HCT116 (cell line): ENCODE data around the gene ITPRIPL1. TPM values are rescaled to one million over a fixed set of nuclear protein-coding genes. Genes with fewer than 3 reads are reported as not detected.

Source experiments
- ATAC-seq: fragments of 200-7000 bp; cut with Tn5 transposase; 2 replicates; pipeline ENCODE4 v1.9.1; 2020; ENCODE audit warnings: mild to moderate bottlenecking, moderate library complexity
- BruUV-seq: library from RNA; stranded (reverse); fragments of 400-500 nt; replicated peaks from 2 replicates; lab custom pipeline; 2021; lab: Mats Ljungman, UMichigan
- CTCF ChIA-PET: fragments of 300-600 bp; sonication (Branson Sonifier 250); formaldehyde crosslinking; loops from one replicate; lab custom pipeline; 2021; ENCODE audit warnings: antibody characterized with exemption; lab: Charles Lee
- POLR2A ChIA-PET: fragments of 300-600, 350-600 bp; sonication (Branson Sonifier 250); formaldehyde crosslinking; loops from one replicate; lab custom pipeline; 2021; ENCODE audit warnings: antibody characterized with exemption; lab: Charles Lee
- RAD21 ChIA-PET, 2 experiments: fragments of 300-600 bp; sonication (Branson Sonifier 250); formaldehyde crosslinking; loops; one replicate each; lab custom pipeline; 2023; ENCODE audit warnings: low total read pairs in 2 of 2; ENCODE audit not compliant: uncharacterized antibody in 2 of 2, unreplicated experiment in 2 of 2, low non-redundant PET in 1 of 2; lab: Charles Lee
- DNase-seq: peaks from one replicate; pipeline ENCODE4 v3.0.0-alpha.2; 2010; ENCODE audit warnings: low read depth, low spot score
- H2AFZ ChIP-seq: fragments of 200-600 bp; shearing (Covaris generic), sonication (generic); 2 replicates; pipeline ENCODE4 v1.6.1; 2017; ENCODE audit warnings: low read depth, mixed run types, mixed read lengths, antibody characterized with exemption, low read length; ENCODE audit not compliant: poor library complexity, severe bottlenecking
- H3K27ac ChIP-seq: 2 replicates; pipeline ENCODE4 v1.5.1; 2012; ENCODE audit warnings: low read depth, low read length
- H3K27me3 ChIP-seq: fragments of 200-600 bp; sonication (generic); 2 replicates; pipeline ENCODE4 v1.6.1; 2016; ENCODE audit warnings: mixed run types, low read length, mixed read lengths; ENCODE audit not compliant: insufficient read depth
- H3K36me3 ChIP-seq, 2 experiments: fragments of 200-500 bp in 1 of 2; fragments of 200-600 bp in 1 of 2; sonication (Bioruptor generic) in 1 of 2; sonication (generic) in 1 of 2; 2 replicates each; pipeline versions ENCODE4 v1.5.1 to v1.6.1; 2014 to 2016; ENCODE audit warnings: low read length in 2 of 2, inconsistent platforms in 1 of 2, mixed read lengths in 1 of 2, mixed run types in 1 of 2; ENCODE audit not compliant: insufficient read depth in 2 of 2, control insufficient read depth in 1 of 2
- H3K4me1 ChIP-seq, 2 experiments: fragments of 200-600 bp in 1 of 2; sonication (generic) in 1 of 2; 2 replicates each; pipeline versions ENCODE4 v1.5.1 to v1.6.1; 2012 to 2017; ENCODE audit warnings: low read length in 2 of 2, inconsistent platforms in 1 of 2, mild to moderate bottlenecking in 1 of 2, mixed read lengths in 1 of 2, mixed run types in 1 of 2, moderate library complexity in 1 of 2; ENCODE audit not compliant: insufficient read depth in 2 of 2, control insufficient read depth in 1 of 2
- H3K4me2 ChIP-seq: fragments of 200-600 bp; sonication (generic); 2 replicates; pipeline ENCODE4 v1.6.1; 2017; ENCODE audit warnings: mixed run types, low read length, mixed read lengths
- H3K4me3 ChIP-seq, 2 experiments: fragments of 200-600 bp in 1 of 2; sonication (generic) in 1 of 2; replicated peaks in 1 of 2; 2 replicates each; pipeline ENCODE4 v1.5.1; 2011 to 2016; ENCODE audit warnings: low read length in 2 of 2, control low read depth in 1 of 2, low read depth in 1 of 2, mild to moderate bottlenecking in 1 of 2, mixed read lengths in 1 of 2, mixed run types in 1 of 2
- H3K79me2 ChIP-seq: fragments of 200-600 bp; sonication (generic); 2 replicates; pipeline ENCODE4 v1.6.1; 2017; ENCODE audit warnings: mild to moderate bottlenecking, mixed run types, low read length, moderate library complexity, mixed read lengths; ENCODE audit not compliant: insufficient read depth
- H3K9ac ChIP-seq: fragments of 200-600 bp; sonication (generic); 2 replicates; pipeline ENCODE4 v1.6.1; 2016; ENCODE audit warnings: low read length, mixed read lengths
- H3K9me2 ChIP-seq: fragments of 200-600 bp; sonication (generic), shearing (Covaris generic); 2 replicates; pipeline ENCODE4 v1.6.1; 2017; ENCODE audit warnings: mixed run types, mild to moderate bottlenecking, moderate library complexity; ENCODE audit not compliant: insufficient read depth
- H3K9me3 ChIP-seq, 2 experiments: fragments of 200-500 bp in 1 of 2; fragments of 200-600 bp in 1 of 2; sonication (Bioruptor generic) in 1 of 2; sonication (generic) in 1 of 2; 2 replicates each; pipeline ENCODE4 v1.6.1; 2014 to 2017; ENCODE audit warnings: low read length in 2 of 2, mixed read lengths in 2 of 2, inconsistent platforms in 1 of 2, low read depth in 1 of 2, mild to moderate bottlenecking in 1 of 2, mixed run types in 1 of 2, moderate library complexity in 1 of 2; ENCODE audit not compliant: control insufficient read depth in 1 of 2, insufficient read depth in 1 of 2
- H4K20me1 ChIP-seq: fragments of 200-600 bp; sonication (generic), shearing (Covaris generic); 2 replicates; pipeline ENCODE4 v1.6.1; 2017; ENCODE audit warnings: mixed run types, mild to moderate bottlenecking, moderate library complexity; ENCODE audit not compliant: insufficient read depth
- CBX3 ChIP-seq: IDR thresholded peaks from 2 replicates; pipeline ENCODE4 v1.6.1; 2012; ENCODE audit warnings: low read depth
- CEBPB ChIP-seq: IDR thresholded peaks from 2 replicates; pipeline ENCODE4 v1.6.1; 2012; ENCODE audit warnings: low read depth
- EGR1 ChIP-seq: IDR thresholded peaks from 2 replicates; pipeline ENCODE4 v1.6.1; 2012; ENCODE audit warnings: low read depth
- ELF1 ChIP-seq: IDR thresholded peaks from 2 replicates; pipeline ENCODE4 v1.6.1; 2012; ENCODE audit warnings: low read depth, borderline replicate concordance
- EZH2 ChIP-seq: fragments of 200-600 bp; sonication (generic); IDR thresholded peaks from 2 replicates; pipeline ENCODE4 v1.6.1; 2017; ENCODE audit warnings: antibody characterized with exemption, mixed run types
- EZH2phosphoT487 ChIP-seq: fragments of 200-600 bp; IDR thresholded peaks from 2 replicates; pipeline ENCODE4 v1.6.1; 2018; ENCODE audit warnings: antibody characterized with exemption, borderline replicate concordance
- FOSL1 ChIP-seq: IDR thresholded peaks from 2 replicates; pipeline ENCODE4 v1.6.1; 2012; ENCODE audit warnings: low read depth
- JUND ChIP-seq: IDR thresholded peaks from 2 replicates; pipeline ENCODE4 v1.6.1; 2012
- POLR2A ChIP-seq: IDR thresholded peaks from 2 replicates; pipeline ENCODE4 v1.7.0; 2011; ENCODE audit warnings: borderline replicate concordance; ENCODE audit not compliant: insufficient read depth, insufficient read length; ENCODE audit errors: extremely low read depth
- POLR2AphosphoS5 ChIP-seq: IDR thresholded peaks from 2 replicates; pipeline ENCODE4 v1.6.1; 2011; ENCODE audit warnings: mild to moderate bottlenecking, low read depth, low read length, moderate library complexity
- RAD21 ChIP-seq: IDR thresholded peaks from 2 replicates; pipeline ENCODE4 v1.6.1; 2012; ENCODE audit warnings: low read depth, mild to moderate bottlenecking
- SIN3A ChIP-seq: IDR thresholded peaks from 2 replicates; pipeline ENCODE4 v1.6.1; 2012; ENCODE audit warnings: low read depth
- SRF ChIP-seq: IDR thresholded peaks from 2 replicates; pipeline ENCODE4 v1.6.1; 2012; ENCODE audit warnings: low read depth
- YY1 ChIP-seq: IDR thresholded peaks from 2 replicates; pipeline ENCODE4 v1.6.1; 2011; ENCODE audit warnings: low read length, low read depth, moderate library complexity, mild to moderate bottlenecking; ENCODE audit not compliant: insufficient replicate concordance; ENCODE audit errors: extremely low read depth
- ZNF274 ChIP-seq: fragments of 200-500 bp; sonication (Bioruptor generic); IDR thresholded peaks from 2 replicates; pipeline ENCODE4 v1.6.1; 2014; ENCODE audit warnings: mild to moderate bottlenecking, low read depth, low read length, inconsistent platforms
- intact Hi-C: fragments of 100-400 bp; cut with micrococcal nuclease; formaldehyde crosslinking; loops from 2 replicates; pipeline ENCODE4 v1.10.0; 2022
- total RNA-seq: library from RNA; stranded (reverse); gene quantifications from one replicate; pipeline ENCODE4 v1.2.1, GENCODE V29; 2021; ENCODE audit not compliant: unreplicated experiment
- TF ChIP-seq, protein P1 (sequence below): IDR thresholded peaks from 2 replicates; pipeline ENCODE4 v1.6.1; 2012; ENCODE audit warnings: low read depth
- TF ChIP-seq, protein P2 (sequence below): IDR thresholded peaks from 2 replicates; pipeline ENCODE4 v1.6.1; 2012
- TF ChIP-seq, protein P3 (sequence below), 3 experiments: fragments of 200-600 bp in 1 of 3; sonication (generic) in 1 of 3; IDR thresholded peaks in 2 of 3; conservative IDR thresholded peaks in 1 of 3; 2 replicates each; pipeline ENCODE4 v1.5.1; 2012 to 2017; ENCODE audit warnings: low read depth in 2 of 3, low read length in 2 of 3, antibody characterized with exemption in 1 of 3, borderline replicate concordance in 1 of 3, control low read depth in 1 of 3, mild to moderate bottlenecking in 1 of 3, mixed read lengths in 1 of 3, mixed run types in 1 of 3, moderate library complexity in 1 of 3; ENCODE audit not compliant: insufficient read depth in 1 of 3

ITPRIPL1 gene
- total RNA-seq, 1 experiment from 2014 or later, result 12.4 TPM

DNA sequence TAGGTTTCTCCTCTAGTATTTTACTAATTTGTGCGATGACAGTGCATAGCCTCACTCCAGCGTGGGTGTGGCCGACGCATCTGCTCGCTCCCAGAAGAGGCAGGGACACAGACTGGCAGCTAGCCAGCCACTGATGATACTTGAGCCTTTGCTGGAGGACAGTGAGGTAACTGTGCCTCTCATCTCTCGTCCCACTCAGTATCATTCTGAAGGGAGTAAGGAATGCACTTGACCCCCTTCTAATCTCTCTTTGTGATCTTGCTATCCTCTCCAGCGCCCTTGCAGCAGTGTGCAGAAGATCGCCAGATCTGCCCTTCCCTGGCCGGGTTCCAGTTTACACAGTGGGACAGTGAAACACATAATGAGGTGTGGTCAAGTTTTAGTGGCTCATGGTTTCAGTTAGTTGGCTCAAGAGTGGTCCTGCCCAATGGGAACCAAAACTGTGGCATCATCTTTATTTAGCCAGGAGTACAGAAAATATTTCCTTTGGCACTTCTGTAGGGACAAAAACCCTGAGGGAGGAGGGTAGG, 28.0 kb downstream of the ITPRIPL1 start:
- ATAC-seq (no peak), DNase-seq (no peak)
- no peaks in the 10 kb centered on the region for H3K27me3 ChIP-seq
- H3K79me2 ChIP-seq, result no peaks in the 10 kb centered on the region
- no peak overlapping the region for H3K9ac ChIP-seq
- no peaks in the 10 kb centered on the region for H3K9me2 ChIP-seq
- no peak overlapping the region for H3K27ac ChIP-seq
- BruUV-seq, result no TSS peak
- intact Hi-C loops, result no loop called here
- H4K20me1 ChIP-seq, result no peaks in the 10 kb centered on the region
- RAD21 ChIA-PET, result no interaction called here
- POLR2A ChIA-PET, result no interaction called here
- CTCF ChIA-PET, result no interaction called here
- no peak overlapping the region for H3K4me2 ChIP-seq
- no peaks in the 10 kb centered on the region for H3K9me3 ChIP-seq
- TF ChIP-seq ZNF274, result no peak
- no peak for TF ChIP-seq CBX3
- TF ChIP-seq RAD21, result no peak
- TF ChIP-seq, protein P1, sequence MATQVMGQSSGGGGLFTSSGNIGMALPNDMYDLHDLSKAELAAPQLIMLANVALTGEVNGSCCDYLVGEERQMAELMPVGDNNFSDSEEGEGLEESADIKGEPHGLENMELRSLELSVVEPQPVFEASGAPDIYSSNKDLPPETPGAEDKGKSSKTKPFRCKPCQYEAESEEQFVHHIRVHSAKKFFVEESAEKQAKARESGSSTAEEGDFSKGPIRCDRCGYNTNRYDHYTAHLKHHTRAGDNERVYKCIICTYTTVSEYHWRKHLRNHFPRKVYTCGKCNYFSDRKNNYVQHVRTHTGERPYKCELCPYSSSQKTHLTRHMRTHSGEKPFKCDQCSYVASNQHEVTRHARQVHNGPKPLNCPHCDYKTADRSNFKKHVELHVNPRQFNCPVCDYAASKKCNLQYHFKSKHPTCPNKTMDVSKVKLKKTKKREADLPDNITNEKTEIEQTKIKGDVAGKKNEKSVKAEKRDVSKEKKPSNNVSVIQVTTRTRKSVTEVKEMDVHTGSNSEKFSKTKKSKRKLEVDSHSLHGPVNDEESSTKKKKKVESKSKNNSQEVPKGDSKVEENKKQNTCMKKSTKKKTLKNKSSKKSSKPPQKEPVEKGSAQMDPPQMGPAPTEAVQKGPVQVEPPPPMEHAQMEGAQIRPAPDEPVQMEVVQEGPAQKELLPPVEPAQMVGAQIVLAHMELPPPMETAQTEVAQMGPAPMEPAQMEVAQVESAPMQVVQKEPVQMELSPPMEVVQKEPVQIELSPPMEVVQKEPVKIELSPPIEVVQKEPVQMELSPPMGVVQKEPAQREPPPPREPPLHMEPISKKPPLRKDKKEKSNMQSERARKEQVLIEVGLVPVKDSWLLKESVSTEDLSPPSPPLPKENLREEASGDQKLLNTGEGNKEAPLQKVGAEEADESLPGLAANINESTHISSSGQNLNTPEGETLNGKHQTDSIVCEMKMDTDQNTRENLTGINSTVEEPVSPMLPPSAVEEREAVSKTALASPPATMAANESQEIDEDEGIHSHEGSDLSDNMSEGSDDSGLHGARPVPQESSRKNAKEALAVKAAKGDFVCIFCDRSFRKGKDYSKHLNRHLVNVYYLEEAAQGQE, result no peak
- TF ChIP-seq EZH2phosphoT487, result no peak
- no peak for TF ChIP-seq SIN3A
- TF ChIP-seq POLR2A, result no peak
- TF ChIP-seq JUND, result no peak
- no peak for TF ChIP-seq ELF1
- TF ChIP-seq FOSL1, result no peak
- TF ChIP-seq, protein P2, sequence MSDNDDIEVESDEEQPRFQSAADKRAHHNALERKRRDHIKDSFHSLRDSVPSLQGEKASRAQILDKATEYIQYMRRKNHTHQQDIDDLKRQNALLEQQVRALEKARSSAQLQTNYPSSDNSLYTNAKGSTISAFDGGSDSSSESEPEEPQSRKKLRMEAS, result no peak
- no peak for TF ChIP-seq EZH2
- TF ChIP-seq, protein P3, sequence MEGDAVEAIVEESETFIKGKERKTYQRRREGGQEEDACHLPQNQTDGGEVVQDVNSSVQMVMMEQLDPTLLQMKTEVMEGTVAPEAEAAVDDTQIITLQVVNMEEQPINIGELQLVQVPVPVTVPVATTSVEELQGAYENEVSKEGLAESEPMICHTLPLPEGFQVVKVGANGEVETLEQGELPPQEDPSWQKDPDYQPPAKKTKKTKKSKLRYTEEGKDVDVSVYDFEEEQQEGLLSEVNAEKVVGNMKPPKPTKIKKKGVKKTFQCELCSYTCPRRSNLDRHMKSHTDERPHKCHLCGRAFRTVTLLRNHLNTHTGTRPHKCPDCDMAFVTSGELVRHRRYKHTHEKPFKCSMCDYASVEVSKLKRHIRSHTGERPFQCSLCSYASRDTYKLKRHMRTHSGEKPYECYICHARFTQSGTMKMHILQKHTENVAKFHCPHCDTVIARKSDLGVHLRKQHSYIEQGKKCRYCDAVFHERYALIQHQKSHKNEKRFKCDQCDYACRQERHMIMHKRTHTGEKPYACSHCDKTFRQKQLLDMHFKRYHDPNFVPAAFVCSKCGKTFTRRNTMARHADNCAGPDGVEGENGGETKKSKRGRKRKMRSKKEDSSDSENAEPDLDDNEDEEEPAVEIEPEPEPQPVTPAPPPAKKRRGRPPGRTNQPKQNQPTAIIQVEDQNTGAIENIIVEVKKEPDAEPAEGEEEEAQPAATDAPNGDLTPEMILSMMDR (IDR thresholded peaks at IDR 0.05 in 2 of 3, conservative IDR thresholded peaks at IDR 0.05 in 1 of 3; ENCODE audit: borderline replicate concordance in 1 of 3, insufficient read depth in 1 of 3, low read depth in 2 of 3, low read length in 2 of 3), result no peak
- no peak for TF ChIP-seq POLR2AphosphoS5
- no peak for TF ChIP-seq EGR1
- no peak for TF ChIP-seq SRF
- no peak for TF ChIP-seq YY1
- TF ChIP-seq CEBPB, result no peak
- no peaks in the 10 kb centered on the region for H3K4me1 ChIP-seq
- H3K4me3 ChIP-seq, result no peak overlapping the region
- no peak overlapping the region for H2AFZ ChIP-seq
- peaks cover 39 to 72% of the 10 kb centered on the region in 2 experiments for H3K36me3 ChIP-seq
